H9 (cell line): ENCODE data around the gene AP3S2. TPM values are rescaled to one million over a fixed set of nuclear protein-coding genes. Genes with fewer than 3 reads are reported as not detected.

Source experiments
- DNase-seq: peaks from one replicate; pipeline ENCODE4 v3.0.0-alpha.2; 2017
- H2AFZ ChIP-seq: one replicate; pipeline ENCODE4 v1.6.1; 2013; ENCODE audit warnings: mild to moderate bottlenecking, low read length, control low read depth, moderate library complexity
- H2AK5ac ChIP-seq: 2 replicates; pipeline ENCODE4 v1.6.1; 2013; ENCODE audit warnings: low read length, control low read depth, mixed read lengths; ENCODE audit not compliant: insufficient read length
- H2BK120ac ChIP-seq: one replicate; pipeline ENCODE4 v1.6.1; 2013; ENCODE audit warnings: low read depth, mild to moderate bottlenecking, low read length, control low read depth, inconsistent platforms; ENCODE audit not compliant: poor library complexity, severe bottlenecking
- H2BK12ac ChIP-seq: 2 replicates; pipeline ENCODE4 v1.6.1; 2013; ENCODE audit warnings: low read length, control low read depth, mixed read lengths, low read depth; ENCODE audit not compliant: insufficient read length
- H2BK15ac ChIP-seq: 2 replicates; pipeline ENCODE4 v1.6.1; 2013; ENCODE audit warnings: low read depth, low read length, control low read depth
- H2BK20ac ChIP-seq: one replicate; pipeline ENCODE4 v1.6.1; 2013; ENCODE audit warnings: low read depth, mild to moderate bottlenecking, low read length, control low read depth, inconsistent platforms; ENCODE audit not compliant: poor library complexity, severe bottlenecking
- H2BK5ac ChIP-seq: 2 replicates; pipeline ENCODE4 v1.6.1; 2013; ENCODE audit warnings: low read length, control low read depth, mixed read lengths; ENCODE audit not compliant: insufficient read length
- H3K14ac ChIP-seq: 2 replicates; pipeline ENCODE4 v1.6.1; 2013; ENCODE audit warnings: low read length, control low read depth; ENCODE audit not compliant: insufficient read depth
- H3K18ac ChIP-seq: 2 replicates; pipeline ENCODE4 v1.6.1; 2013; ENCODE audit warnings: low read depth, mild to moderate bottlenecking, mixed read lengths, low read length, control low read depth; ENCODE audit not compliant: insufficient read length
- H3K23ac ChIP-seq: 2 replicates; pipeline ENCODE4 v1.6.1; 2013; ENCODE audit warnings: low read length, control low read depth, mixed read lengths, low read depth; ENCODE audit not compliant: insufficient read length
- H3K23me2 ChIP-seq: 2 replicates; pipeline ENCODE4 v1.6.1; 2013; ENCODE audit warnings: low read depth, mild to moderate bottlenecking, mixed read lengths, low read length, control low read depth; ENCODE audit not compliant: insufficient read length, poor library complexity, severe bottlenecking
- H3K27ac ChIP-seq: 2 replicates; pipeline ENCODE4 v1.5.1; 2013; ENCODE audit warnings: low read length, control low read depth, mixed read lengths, low read depth; ENCODE audit not compliant: insufficient read length
- H3K27me3 ChIP-seq: 2 replicates; pipeline ENCODE4 v1.6.1; 2013; ENCODE audit warnings: low read length, control low read depth, inconsistent platforms; ENCODE audit not compliant: insufficient read depth
- H3K4ac ChIP-seq: 2 replicates; pipeline ENCODE4 v1.6.1; 2013; ENCODE audit warnings: low read depth, mild to moderate bottlenecking, control low read depth, inconsistent platforms, low read length, moderate library complexity
- H3K4me1 ChIP-seq: 2 replicates; pipeline ENCODE4 v1.6.1; 2013; ENCODE audit warnings: low read length, control low read depth, inconsistent platforms; ENCODE audit not compliant: insufficient read depth
- H3K4me2 ChIP-seq: 2 replicates; pipeline ENCODE4 v1.6.1; 2013; ENCODE audit warnings: low read length, control low read depth, mixed read lengths; ENCODE audit not compliant: insufficient read length, insufficient read depth
- H3K56ac ChIP-seq: 2 replicates; pipeline ENCODE4 v1.6.1; 2013; ENCODE audit warnings: low read depth, mild to moderate bottlenecking, mixed read lengths, low read length, control low read depth; ENCODE audit not compliant: insufficient read length
- H3K79me1 ChIP-seq: 2 replicates; pipeline ENCODE4 v1.6.1; 2013; ENCODE audit warnings: low read depth, mild to moderate bottlenecking, moderate library complexity, low read length, control low read depth, inconsistent platforms; ENCODE audit not compliant: insufficient read depth, poor library complexity, severe bottlenecking
- H3K79me2 ChIP-seq: 2 replicates; pipeline ENCODE4 v1.6.1; 2013; ENCODE audit warnings: low read length, control low read depth, inconsistent platforms; ENCODE audit not compliant: insufficient read depth
- H3K9ac ChIP-seq: 2 replicates; pipeline ENCODE4 v1.6.1; 2013; ENCODE audit warnings: low read length, control low read depth, mixed read lengths; ENCODE audit not compliant: insufficient read length; ENCODE audit errors: extremely low read depth
- H3K9me3 ChIP-seq: one replicate; pipeline ENCODE4 v1.6.1; 2013; ENCODE audit warnings: low read depth, low read length, inconsistent platforms; ENCODE audit not compliant: control insufficient read depth
- H3T11ph ChIP-seq: one replicate; pipeline ENCODE4 v1.6.1; 2013; ENCODE audit warnings: mild to moderate bottlenecking, low read length, control low read depth, inconsistent platforms
- H4K20me1 ChIP-seq: one replicate; pipeline ENCODE4 v1.6.1; 2013; ENCODE audit not compliant: control insufficient read depth, insufficient read length, insufficient read depth
- H4K5ac ChIP-seq: 2 replicates; pipeline ENCODE4 v1.6.1; 2013; ENCODE audit warnings: low read depth, mild to moderate bottlenecking, mixed read lengths, low read length, control low read depth; ENCODE audit not compliant: insufficient read length
- H4K8ac ChIP-seq: replicated peaks from 2 replicates; pipeline ENCODE4 v1.6.1; 2013; ENCODE audit warnings: low read length, control low read depth, mixed read lengths, low read depth; ENCODE audit not compliant: insufficient read length
- H4K91ac ChIP-seq: 2 replicates; pipeline ENCODE4 v1.6.1; 2013; ENCODE audit warnings: low read depth, mild to moderate bottlenecking, moderate library complexity, mixed read lengths, low read length, control low read depth; ENCODE audit not compliant: insufficient read length
- H3K27ac Mint-ChIP-seq, 3 experiments: 2 replicates in 2 of 3; 3 replicates in 1 of 3; pipeline ENCODE4 v1.8.0; 2020 to 2021; ENCODE audit warnings: mixed read lengths in 3 of 3, mild to moderate bottlenecking in 1 of 3, moderate library complexity in 1 of 3
- H3K27me3 Mint-ChIP-seq: 2 replicates; pipeline ENCODE4 v1.8.0; 2021; ENCODE audit warnings: low read depth, mild to moderate bottlenecking, moderate library complexity, mixed read lengths
- H3K36me3 Mint-ChIP-seq, 3 experiments: 2 replicates in 2 of 3; 3 replicates in 1 of 3; pipeline ENCODE4 v1.8.0; 2020 to 2021; ENCODE audit warnings: low read depth in 3 of 3, mixed read lengths in 3 of 3; ENCODE audit not compliant: insufficient read depth in 1 of 3
- H3K4me1 Mint-ChIP-seq, 2 experiments: 2 replicates each; pipeline ENCODE4 v1.8.0; 2020; ENCODE audit warnings: mixed read lengths in 2 of 2
- H3K4me3 Mint-ChIP-seq, 2 experiments: 2 replicates in 1 of 2; 3 replicates in 1 of 2; pipeline ENCODE4 v1.8.0; 2020 to 2021; ENCODE audit warnings: mild to moderate bottlenecking in 2 of 2, mixed read lengths in 2 of 2, moderate library complexity in 1 of 2
- H3K9me3 Mint-ChIP-seq, 2 experiments: 2 replicates in 1 of 2; 3 replicates in 1 of 2; pipeline ENCODE4 v1.8.0; 2020; ENCODE audit warnings: mild to moderate bottlenecking in 2 of 2, mixed read lengths in 2 of 2, moderate library complexity in 1 of 2
- CTCF ChIP-seq: fragments of 200-600 bp; sonication (generic); conservative IDR thresholded peaks from 3 replicates; pipeline ENCODE4 v1.8.0; 2021; ENCODE audit warnings: antibody characterized with exemption, mild to moderate bottlenecking
- WGBS: extraction: QIAGEN DNeasy Blood & Tissue Kit; methylation state at CpG from one replicate; pipeline ENCODE4 v1.1.7; 2013; ENCODE audit warnings: missing lambda C conversion rate, low lambda C conversion rate, mixed read lengths; ENCODE audit not compliant: insufficient read length; ENCODE audit errors: extremely low coverage; 5-methylcytosine and 5-hydroxymethylcytosine counted together
- total RNA-seq: library from RNA; stranded (reverse); gene quantifications from 2 replicates; pipeline ENCODE4 v1.2.1, GENCODE V29; 2021

AP3S2 gene
- total RNA-seq, 1 experiment from 2014 or later: 33.9 TPM

DNA sequence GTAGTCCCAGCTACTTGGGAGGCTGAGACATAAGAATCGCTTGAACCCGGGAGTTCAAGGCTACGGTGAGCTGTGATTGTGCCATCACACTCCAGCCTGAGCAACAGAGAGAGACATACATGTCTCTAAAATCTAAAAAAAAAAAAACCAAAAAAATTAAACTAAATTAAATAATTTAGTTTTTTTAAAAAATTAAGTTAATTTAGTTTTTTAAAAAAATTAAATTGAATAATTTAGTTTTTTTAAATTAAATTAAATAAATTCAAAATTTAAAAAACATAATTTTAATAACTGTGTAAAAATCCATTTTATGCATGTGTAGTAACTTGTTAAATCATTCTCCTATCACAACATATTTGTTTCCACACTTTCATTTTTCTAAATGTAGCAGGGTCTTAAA is 39.1 kb upstream of the AP3S2 start:
- Histone ChIP-seq H3K4me1 (no peaks in the 10 kb centered on the region), H3K4me2 (no peak overlapping the region), H3K27ac (no peak overlapping the region), H2BK15ac (no peak overlapping the region), H2AK5ac (no peak overlapping the region), H3K27me3 (no peaks in the 10 kb centered on the region), H4K91ac (no peak overlapping the region), H3K23ac (no peak overlapping the region), H3K9ac (no peak overlapping the region), H3K18ac (no peak overlapping the region), H3K79me1 (no peaks in the 10 kb centered on the region), H4K5ac (no peak overlapping the region), H2BK20ac (no peak overlapping the region), H3K14ac (no peak overlapping the region), H4K8ac (no peak overlapping the region), H2AFZ (no peak overlapping the region), H2BK120ac (no peak overlapping the region), H3K79me2 (no peaks in the 10 kb centered on the region), H3T11ph (no peak overlapping the region), H2BK12ac (no peak overlapping the region), H3K4ac (no peak overlapping the region), H3K23me2 (no peaks in the 10 kb centered on the region), H3K9me3 (no peaks in the 10 kb centered on the region), H4K20me1 (no peaks in the 10 kb centered on the region), H2BK5ac (no peak overlapping the region), H3K56ac (no peak overlapping the region)
- no peaks in the 10 kb centered on the region for H3K4me1 Mint-ChIP-seq
- no peaks in the 10 kb centered on the region for H3K9me3 Mint-ChIP-seq
- no peak overlapping the region for H3K27ac Mint-ChIP-seq
- H3K27me3 Mint-ChIP-seq: peaks cover 2% of the 10 kb centered on the region; the same call in 1 of the 2 replicates
- H3K4me3 Mint-ChIP-seq: no peak overlapping the region
- no peak for TF ChIP-seq CTCF
- H3K36me3 Mint-ChIP-seq: no peaks in the 10 kb centered on the region
- WGBS: no CpG with 5 or more reads among the region's 3 CpGs
- DNase-seq: no peak
